Neuron (in vitro differentiated cells): ENCODE measurements around the gene SLC22A31.

ENCODE experiments used
- H2AFZ ChIP-seq: one replicate; pipeline ENCODE4 v1.6.1; 2013; ENCODE audit warnings: low read depth, mild to moderate bottlenecking, inconsistent platforms, low read length, moderate library complexity
- H3K27me3 ChIP-seq: one replicate; pipeline ENCODE4 v1.6.1; 2013; ENCODE audit warnings: low read length; ENCODE audit not compliant: insufficient read depth
- H3K36me3 ChIP-seq: one replicate; pipeline ENCODE4 v1.6.1; 2013; ENCODE audit warnings: low read length; ENCODE audit not compliant: insufficient read depth
- H3K4me1 ChIP-seq: one replicate; pipeline ENCODE4 v1.6.1; 2013; ENCODE audit warnings: low read length; ENCODE audit not compliant: insufficient read depth
- H3K4me3 ChIP-seq: 2 replicates; pipeline ENCODE4 v1.5.1; 2013; ENCODE audit warnings: mild to moderate bottlenecking, low read length, moderate library complexity
- H3K9me3 ChIP-seq: one replicate; pipeline ENCODE4 v1.6.1; 2013; ENCODE audit warnings: low read length

Gene SLC22A31

DNA sequence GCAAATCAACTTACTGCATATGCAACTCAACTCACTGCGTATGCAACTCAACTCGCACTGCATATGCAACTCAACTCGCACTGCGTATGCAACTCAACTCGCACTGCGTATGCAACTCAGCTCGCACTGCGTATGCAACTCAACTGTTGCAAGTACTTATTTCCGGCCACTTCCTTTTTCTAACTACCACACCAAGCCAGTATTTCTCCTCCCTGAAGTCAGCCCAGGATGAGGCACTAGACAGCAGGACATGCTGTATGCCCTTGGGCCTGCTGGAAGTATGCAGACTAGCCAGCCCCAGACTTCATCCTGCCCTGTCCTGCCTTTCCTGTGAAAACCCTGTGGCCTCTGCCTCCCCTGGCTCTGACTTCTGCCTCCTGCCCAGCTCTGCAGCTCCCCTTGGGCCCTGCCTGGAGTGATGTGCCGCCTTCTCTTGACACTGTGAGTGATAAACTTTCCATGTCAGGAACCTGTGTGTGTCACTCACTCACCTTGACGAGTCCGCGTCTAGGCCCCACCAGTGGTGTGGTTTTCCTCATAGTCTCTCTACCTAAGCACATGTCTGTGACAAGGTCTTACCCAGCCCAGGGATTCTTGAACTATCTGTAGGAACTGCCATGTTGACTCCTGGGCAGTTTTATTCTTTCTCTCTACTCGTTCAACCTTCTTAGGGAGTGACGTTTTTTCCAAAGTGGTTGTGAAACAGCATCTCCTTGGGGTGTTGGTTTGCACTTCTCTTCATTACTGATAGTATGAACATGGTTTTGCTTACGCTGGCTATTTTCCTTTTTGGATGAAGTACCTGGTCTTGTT lies 33.5 kb upstream of the SLC22A31 start:
- Histone ChIP-seq H2AFZ (no peak overlapping the region), H3K4me1 (no peaks in the 10 kb centered on the region), H3K9me3 (peaks cover 4% of the 10 kb centered on the region), H3K4me3 (no peak overlapping the region), H3K27me3 (no peaks in the 10 kb centered on the region), H3K36me3 (peaks cover 58% of the 10 kb centered on the region)

GRCh38 chr16:89232107-89232506 lies 31.8 kb upstream of the SLC22A31 start:
- H3K4me3 ChIP-seq: no peak overlapping the region
- no peaks in the 10 kb centered on the region for H3K27me3 ChIP-seq
- H3K4me1 ChIP-seq: no peaks in the 10 kb centered on the region
- peaks cover 75% of the 10 kb centered on the region for H3K36me3 ChIP-seq
- H3K9me3 ChIP-seq: peaks cover 16% of the 10 kb centered on the region
- no peak overlapping the region for H2AFZ ChIP-seq

DNA sequence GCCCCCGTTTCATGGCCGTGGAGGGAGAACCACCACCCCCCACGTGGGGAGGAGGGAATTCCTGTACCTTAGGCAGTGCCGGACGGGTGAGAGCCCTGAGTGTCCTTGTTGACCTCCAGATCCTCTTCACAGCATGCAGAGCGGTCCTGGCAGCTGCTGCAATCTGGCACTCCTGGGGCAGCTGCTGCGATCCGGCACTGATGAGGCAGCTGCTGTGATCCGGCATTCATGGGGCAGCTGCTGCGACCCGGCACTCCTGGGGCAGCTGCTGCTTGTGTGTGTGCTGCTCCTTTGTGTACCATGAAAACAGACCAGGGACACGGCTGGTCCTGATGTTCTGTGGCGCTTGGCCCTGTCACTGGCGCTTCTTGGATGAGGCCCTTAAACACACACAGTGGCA lies 29.9 kb upstream of the SLC22A31 start:
- no peak overlapping the region for H2AFZ ChIP-seq
- H3K27me3 ChIP-seq: no peaks in the 10 kb centered on the region
- peaks cover 22% of the 10 kb centered on the region for H3K9me3 ChIP-seq
- H3K36me3 ChIP-seq: peaks cover 84% of the 10 kb centered on the region
- no peak overlapping the region for H3K4me3 ChIP-seq
- no peaks in the 10 kb centered on the region for H3K4me1 ChIP-seq

DNA sequence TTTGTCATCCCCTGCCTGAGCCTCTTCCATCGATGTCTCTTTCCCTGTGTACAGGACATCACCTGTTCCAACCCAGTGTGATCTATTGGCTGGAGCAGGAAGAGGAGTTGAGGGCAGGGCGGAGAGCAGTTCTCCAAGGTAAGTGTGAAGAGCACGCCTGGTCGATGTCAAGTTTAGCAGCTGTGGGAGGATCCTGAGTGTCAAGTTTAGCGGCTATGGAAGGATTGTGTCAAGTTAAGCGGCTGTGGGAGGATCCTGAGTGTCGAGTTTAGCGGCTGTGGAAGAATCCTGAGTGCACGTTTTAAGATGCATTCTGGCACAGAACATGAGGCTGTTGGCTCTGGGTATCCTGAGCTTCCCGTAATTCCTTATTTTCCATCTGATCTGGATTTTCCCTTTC lies 24.3 kb upstream of the SLC22A31 start:
- Histone ChIP-seq H3K4me3 (no peak overlapping the region), H3K27me3 (no peaks in the 10 kb centered on the region), H3K9me3 (peaks cover 21% of the 10 kb centered on the region), H3K4me1 (no peaks in the 10 kb centered on the region), H3K36me3 (peaks cover 79% of the 10 kb centered on the region), H2AFZ (no peak overlapping the region)

GRCh38 chr16:89222931-89223330 lies 22.6 kb upstream of the SLC22A31 start:
- H3K4me1 ChIP-seq: no peaks in the 10 kb centered on the region
- H3K9me3 ChIP-seq: peaks cover 15% of the 10 kb centered on the region
- no peak overlapping the region for H3K4me3 ChIP-seq
- H2AFZ ChIP-seq: no peak overlapping the region
- H3K27me3 ChIP-seq: no peaks in the 10 kb centered on the region
- H3K36me3 ChIP-seq: peaks cover 62% of the 10 kb centered on the region

GRCh38 chr16:89221604-89222003 lies 21.3 kb upstream of the SLC22A31 start:
- Histone ChIP-seq H2AFZ (no peak overlapping the region), H3K36me3 (peaks cover 49% of the 10 kb centered on the region), H3K4me1 (peaks cover 4% of the 10 kb centered on the region), H3K27me3 (no peaks in the 10 kb centered on the region), H3K9me3 (peaks cover 2% of the 10 kb centered on the region), H3K4me3 (no peak overlapping the region)

DNA sequence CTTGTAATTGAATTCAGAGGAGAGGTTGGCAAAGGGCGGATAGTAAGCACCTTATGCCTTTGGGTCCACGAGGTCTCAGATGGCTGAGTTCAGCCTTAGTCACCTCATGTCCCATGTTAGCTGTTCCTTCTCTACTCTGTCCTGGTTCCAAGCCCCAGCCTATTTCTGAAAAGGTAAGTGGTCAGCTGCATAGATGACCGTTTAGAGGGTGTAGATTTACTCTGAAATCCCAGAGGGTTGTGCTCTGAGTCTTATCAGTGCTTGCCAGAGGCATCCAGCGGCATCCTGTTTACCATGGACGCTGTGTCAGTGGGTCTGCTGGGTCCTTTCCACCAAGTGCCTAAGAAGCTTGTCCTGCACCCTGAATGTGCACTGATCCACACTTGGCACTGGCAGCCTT lies 19.0 kb upstream of the SLC22A31 start:
- Histone ChIP-seq H3K36me3 (peaks cover 33% of the 10 kb centered on the region), H2AFZ (no peak overlapping the region), H3K4me1 (peaks cover 8% of the 10 kb centered on the region), H3K9me3 (no peaks in the 10 kb centered on the region), H3K4me3 (no peak overlapping the region), H3K27me3 (no peaks in the 10 kb centered on the region)

DNA sequence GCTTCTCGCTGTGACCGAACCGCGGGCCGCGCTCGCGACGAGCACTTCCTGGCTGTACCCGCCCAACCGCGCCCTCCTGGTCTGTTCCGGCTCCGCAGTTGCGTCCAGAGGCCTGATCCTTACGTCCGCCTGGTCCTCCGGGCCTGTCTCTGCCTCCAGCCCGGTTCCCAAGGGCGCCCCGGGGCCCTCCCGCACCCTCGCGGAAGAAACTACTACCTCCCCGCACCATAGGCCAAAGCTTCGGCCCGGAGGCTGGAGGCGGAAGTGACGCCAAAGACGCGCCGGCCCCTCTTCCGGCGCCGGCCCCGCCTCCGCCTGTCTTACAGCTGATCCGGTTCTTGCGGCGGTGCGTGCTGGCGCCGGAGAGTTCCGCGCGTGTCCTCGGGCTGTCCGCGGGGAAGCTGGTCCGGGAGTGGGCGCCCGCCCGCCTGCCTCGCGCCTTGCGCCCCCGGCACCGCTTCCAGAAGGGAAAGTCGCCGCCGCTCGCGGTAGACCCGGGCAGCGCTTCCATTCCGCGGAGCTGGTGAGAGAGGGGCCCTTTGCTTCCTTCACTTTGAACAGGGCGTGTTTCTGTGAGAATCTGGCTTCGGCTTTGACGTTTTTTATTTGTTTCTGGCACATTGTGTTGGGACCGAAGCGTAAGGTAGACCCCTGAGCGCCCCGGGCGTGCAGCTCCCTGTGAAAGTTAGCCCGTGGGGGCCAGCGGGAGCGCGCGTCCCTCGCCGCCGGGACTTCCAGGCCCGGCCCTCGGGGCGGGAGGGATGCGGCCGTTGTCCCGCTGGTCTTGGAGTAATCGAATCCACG lies 17.3 kb upstream of the SLC22A31 start, which contains the start of gene ZNF778:
ZNF778 (plus strand) TSS at position 316 of the 804 bp plus-strand sequence. CDS start 3,425 bp downstream, outside the sequence.
- Histone ChIP-seq H3K4me1 (peaks cover 8% of the 10 kb centered on the region), H3K36me3 (peaks cover 20% of the 10 kb centered on the region), H3K27me3 (no peaks in the 10 kb centered on the region), H3K4me3 (peak within 1 kb of the TSS; percentile 65), H2AFZ (peak within 1 kb of the TSS; percentile 75), H3K9me3 (no peaks in the 10 kb centered on the region)

GRCh38 chr16:89217138-89217387 lies 16.7 kb upstream of the SLC22A31 start:
- Histone ChIP-seq H3K36me3 (peaks cover 17% of the 10 kb centered on the region), H2AFZ (peak overlapping the region; percentile 75), H3K27me3 (no peaks in the 10 kb centered on the region), H3K4me3 (peak overlapping the region; percentile 65), H3K4me1 (peaks cover 8% of the 10 kb centered on the region), H3K9me3 (no peaks in the 10 kb centered on the region)

DNA sequence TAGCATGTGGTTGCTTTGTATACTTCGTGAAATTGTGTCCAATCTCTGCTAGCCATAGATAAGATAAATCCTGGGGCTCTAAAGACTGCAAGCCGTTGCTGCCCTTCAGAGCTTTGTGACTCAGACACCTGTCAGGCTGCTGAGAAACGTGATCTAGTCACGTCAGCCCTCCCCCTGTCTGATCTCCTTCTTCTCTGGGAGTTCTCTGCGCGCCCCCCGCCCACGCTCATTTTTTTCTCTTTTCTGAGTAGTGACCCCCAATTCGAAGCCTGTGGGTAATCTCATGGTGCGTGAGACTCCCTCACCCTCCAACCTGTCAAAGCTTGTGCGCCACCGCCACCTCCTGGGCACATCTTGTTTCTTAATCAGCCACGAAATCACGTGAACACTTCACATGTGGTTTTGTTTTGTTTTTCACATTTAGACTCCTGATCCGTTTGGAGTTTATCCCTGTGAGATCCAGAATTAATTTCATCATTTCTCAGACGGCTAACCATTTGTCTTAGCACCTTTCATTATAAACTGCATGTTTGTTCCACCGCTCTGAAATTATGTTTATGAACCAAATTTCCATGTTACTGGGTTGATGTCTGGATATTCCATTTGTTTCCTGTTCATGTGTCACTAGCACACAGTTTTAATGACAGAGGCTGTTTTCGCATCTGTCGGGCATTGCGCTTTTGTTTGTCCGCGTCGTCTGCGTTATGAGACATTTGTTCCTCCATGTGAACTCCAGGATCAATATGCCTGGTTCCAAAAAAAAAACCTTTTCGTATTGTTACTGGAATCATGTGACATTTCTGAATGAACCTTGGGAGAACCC lies 16.2 kb upstream of the SLC22A31 start:
- Histone ChIP-seq H3K27me3 (no peaks in the 10 kb centered on the region), H2AFZ (peak overlapping the region; percentile 75), H3K4me3 (peak overlapping the region; percentile 65), H3K9me3 (no peaks in the 10 kb centered on the region), H3K36me3 (peaks cover 11% of the 10 kb centered on the region), H3K4me1 (peaks cover 8% of the 10 kb centered on the region)

- Histone ChIP-seq H3K27me3 (peaks cover 7% of the 10 kb centered on the region), H3K36me3 (no peaks in the 10 kb centered on the region), H3K4me3 (no peak overlapping the region), H3K4me1 (no peaks in the 10 kb centered on the region), H3K9me3 (no peaks in the 10 kb centered on the region), H2AFZ (no peak overlapping the region)
Measured at GRCh38 chr16:89210904-89211515, 10.7 kb upstream of the SLC22A31 start.

GRCh38 chr16:89210165-89210903 lies 10.0 kb upstream of the SLC22A31 start:
- no peaks in the 10 kb centered on the region for H3K9me3 ChIP-seq
- H3K4me1 ChIP-seq: no peaks in the 10 kb centered on the region
- no peaks in the 10 kb centered on the region for H3K36me3 ChIP-seq
- peaks cover 7% of the 10 kb centered on the region for H3K27me3 ChIP-seq
- no peak overlapping the region for H3K4me3 ChIP-seq
- H2AFZ ChIP-seq: no peak overlapping the region
